T-helper 1 cell (primary cell): ENCODE data around the gene AKT2.

Source experiments
- DNase-seq, 5 donors: peaks; one replicate each; pipeline ENCODE4 v3.0.0-alpha.2; 2012 to 2020

AKT2 gene

GRCh38 chr19:40251244-40251643 lies 33.9 kb downstream of the AKT2 start:
- no peak for DNase-seq

GRCh38 chr19:40249781-40250180 lies 35.4 kb downstream of the AKT2 start:
- no peak for DNase-seq

GRCh38 chr19:40249201-40249600 lies 35.9 kb downstream of the AKT2 start:
- DNase-seq, result no peak

- no peak for DNase-seq
Observed at GRCh38 chr19:40247735-40248262, 37.3 kb downstream of the AKT2 start.

GRCh38 chr19:40247178-40247577 lies 38.0 kb downstream of the AKT2 start:
- DNase-seq, result no peak

GRCh38 chr19:40246292-40247073 lies 38.7 kb downstream of the AKT2 start:
- DNase-seq, result no peak

- no peak for DNase-seq
Observed at GRCh38 chr19:40245506-40246128, 39.5 kb downstream of the AKT2 start.

GRCh38 chr19:40244579-40245317 lies 40.4 kb downstream of the AKT2 start:
- no peak for DNase-seq

- DNase-seq, result no peak
Observed at GRCh38 chr19:40243181-40243580, 42.0 kb downstream of the AKT2 start.

GRCh38 chr19:40242480-40242879 lies 42.7 kb downstream of the AKT2 start:
- no peak for DNase-seq

GRCh38 chr19:40241809-40242384 lies 43.2 kb downstream of the AKT2 start:
- no peak for DNase-seq

- no peak for DNase-seq
Observed at GRCh38 chr19:40241125-40241808, 43.9 kb downstream of the AKT2 start.

- DNase-seq, result no peak
Observed at GRCh38 chr19:40240332-40240731, 44.8 kb downstream of the AKT2 start.

GRCh38 chr19:40239415-40240226 lies 45.5 kb downstream of the AKT2 start:
- DNase-seq, result no peak

GRCh38 chr19:40238775-40239174 lies 46.4 kb downstream of the AKT2 start:
- no peak for DNase-seq

- DNase-seq, result no peak
Observed at GRCh38 chr19:40237791-40238190, 47.4 kb downstream of the AKT2 start.

- no peak for DNase-seq
Observed at GRCh38 chr19:40236366-40236765, 48.8 kb downstream of the AKT2 start.

GRCh38 chr19:40236026-40236355 lies 49.2 kb downstream of the AKT2 start:
- DNase-seq, result no peak

- DNase-seq, result no peak
Observed at GRCh38 chr19:40235238-40236025, 49.7 kb downstream of the AKT2 start.

- no peak for DNase-seq
Observed at GRCh38 chr19:40234429-40235237, 50.5 kb downstream of the AKT2 start.
